Ishikawa (cell line): ENCODE data around the gene BTNL9.

ENCODE experiments used
- CEBPB ChIP-seq: IDR thresholded peaks from 2 replicates; pipeline ENCODE4 v1.6.1; 2012
- CREB1 ChIP-seq: IDR thresholded peaks from 2 replicates; pipeline ENCODE4 v1.6.1; 2012; ENCODE audit warnings: low read depth
- EGR1 ChIP-seq: IDR thresholded peaks from 2 replicates; pipeline ENCODE4 v1.6.1; 2012
- EP300 ChIP-seq: IDR thresholded peaks from 2 replicates; pipeline ENCODE4 v1.6.1; 2012; ENCODE audit warnings: borderline replicate concordance
- FOXM1 ChIP-seq: IDR thresholded peaks from 2 replicates; pipeline ENCODE4 v1.6.1; 2012; ENCODE audit warnings: low read depth, borderline replicate concordance
- MAX ChIP-seq: IDR thresholded peaks from 2 replicates; pipeline ENCODE4 v1.6.1; 2012
- NFIC ChIP-seq: IDR thresholded peaks from 2 replicates; pipeline ENCODE4 v1.6.1; 2012
- RAD21 ChIP-seq: IDR thresholded peaks from 2 replicates; pipeline ENCODE4 v1.6.1; 2012; ENCODE audit warnings: low read depth
- TAF1 ChIP-seq: IDR thresholded peaks from 2 replicates; pipeline ENCODE4 v1.6.1; 2012; ENCODE audit warnings: low read depth, mild to moderate bottlenecking
- TCF12 ChIP-seq: IDR thresholded peaks from 2 replicates; pipeline ENCODE4 v1.6.1; 2012; ENCODE audit warnings: low read depth
- TEAD4 ChIP-seq: IDR thresholded peaks from 2 replicates; pipeline ENCODE4 v1.6.1; 2012
- USF1 ChIP-seq: IDR thresholded peaks from 2 replicates; pipeline ENCODE4 v1.6.1; 2012
- YY1 ChIP-seq: IDR thresholded peaks from 2 replicates; pipeline ENCODE4 v1.6.1; 2012; ENCODE audit warnings: low read depth
- ZBTB7A ChIP-seq: IDR thresholded peaks from 2 replicates; pipeline ENCODE4 v1.6.1; 2012; ENCODE audit warnings: low read depth
- TF ChIP-seq, protein P1 (sequence below): IDR thresholded peaks from 2 replicates; pipeline ENCODE4 v1.6.1; 2012; ENCODE audit warnings: low read depth, mild to moderate bottlenecking

Gene BTNL9

GRCh38 chr5:181042036-181042713 lies 2.1 kb downstream of the BTNL9 start:
- TF ChIP-seq CEBPB (no peak), EGR1 (no peak), EP300 (no peak), TEAD4 (no peak), USF1 (no peak), RAD21 (no peak), TCF12 (no peak), CREB1 (no peak), YY1 (no peak), NFIC (no peak), ZBTB7A (no peak), MAX (no peak), FOXM1 (no peak), TAF1 (no peak)
- TF ChIP-seq, protein P1, sequence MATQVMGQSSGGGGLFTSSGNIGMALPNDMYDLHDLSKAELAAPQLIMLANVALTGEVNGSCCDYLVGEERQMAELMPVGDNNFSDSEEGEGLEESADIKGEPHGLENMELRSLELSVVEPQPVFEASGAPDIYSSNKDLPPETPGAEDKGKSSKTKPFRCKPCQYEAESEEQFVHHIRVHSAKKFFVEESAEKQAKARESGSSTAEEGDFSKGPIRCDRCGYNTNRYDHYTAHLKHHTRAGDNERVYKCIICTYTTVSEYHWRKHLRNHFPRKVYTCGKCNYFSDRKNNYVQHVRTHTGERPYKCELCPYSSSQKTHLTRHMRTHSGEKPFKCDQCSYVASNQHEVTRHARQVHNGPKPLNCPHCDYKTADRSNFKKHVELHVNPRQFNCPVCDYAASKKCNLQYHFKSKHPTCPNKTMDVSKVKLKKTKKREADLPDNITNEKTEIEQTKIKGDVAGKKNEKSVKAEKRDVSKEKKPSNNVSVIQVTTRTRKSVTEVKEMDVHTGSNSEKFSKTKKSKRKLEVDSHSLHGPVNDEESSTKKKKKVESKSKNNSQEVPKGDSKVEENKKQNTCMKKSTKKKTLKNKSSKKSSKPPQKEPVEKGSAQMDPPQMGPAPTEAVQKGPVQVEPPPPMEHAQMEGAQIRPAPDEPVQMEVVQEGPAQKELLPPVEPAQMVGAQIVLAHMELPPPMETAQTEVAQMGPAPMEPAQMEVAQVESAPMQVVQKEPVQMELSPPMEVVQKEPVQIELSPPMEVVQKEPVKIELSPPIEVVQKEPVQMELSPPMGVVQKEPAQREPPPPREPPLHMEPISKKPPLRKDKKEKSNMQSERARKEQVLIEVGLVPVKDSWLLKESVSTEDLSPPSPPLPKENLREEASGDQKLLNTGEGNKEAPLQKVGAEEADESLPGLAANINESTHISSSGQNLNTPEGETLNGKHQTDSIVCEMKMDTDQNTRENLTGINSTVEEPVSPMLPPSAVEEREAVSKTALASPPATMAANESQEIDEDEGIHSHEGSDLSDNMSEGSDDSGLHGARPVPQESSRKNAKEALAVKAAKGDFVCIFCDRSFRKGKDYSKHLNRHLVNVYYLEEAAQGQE = no peak

- no peak for TF ChIP-seq EP300
- no peak for TF ChIP-seq CREB1
- no peak for TF ChIP-seq USF1
- no peak for TF ChIP-seq ZBTB7A
- TF ChIP-seq, protein P1 = no peak
These were observed 2.7 kb downstream of the BTNL9 start for GRCh38 chr5:181042722-181043121.

DNA sequence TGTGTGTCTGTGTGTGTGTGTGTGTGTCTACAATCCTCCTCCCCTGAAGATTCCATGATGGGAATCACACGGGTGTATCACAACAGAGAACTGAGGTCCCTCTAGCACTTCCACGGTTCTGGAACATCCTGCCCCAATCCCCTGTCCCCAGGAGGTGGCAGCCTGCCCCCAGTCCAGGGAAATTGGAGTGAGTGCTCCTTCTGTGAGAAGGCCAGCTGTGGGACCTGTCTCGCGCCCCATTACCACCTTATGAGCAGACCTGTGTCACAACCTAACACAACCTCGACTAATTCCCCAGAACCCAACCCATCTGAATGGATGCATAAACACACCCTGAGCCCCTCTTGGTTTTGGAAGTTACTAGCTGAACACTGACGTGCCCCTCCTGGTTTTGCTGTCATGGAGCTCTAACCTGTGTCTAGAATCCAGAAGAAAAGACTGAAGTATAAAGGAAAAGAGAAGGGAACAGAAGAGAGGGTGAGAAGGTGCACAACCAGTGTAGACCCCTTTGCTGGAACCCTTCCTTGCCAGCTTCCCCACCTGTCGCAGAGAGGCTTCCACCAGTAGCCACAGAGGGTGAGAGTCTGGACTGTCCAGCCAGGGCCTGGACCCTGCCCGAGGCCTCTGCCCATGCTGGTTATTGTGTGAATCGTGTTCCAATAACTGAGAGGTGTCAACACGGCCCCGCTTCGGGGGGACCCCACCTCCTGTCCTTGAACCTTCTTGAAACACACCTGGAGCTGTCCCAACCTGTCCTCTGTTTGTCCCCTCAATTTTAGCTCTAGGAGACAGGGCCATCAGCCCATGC lies 3.4 kb downstream of the BTNL9 start:
- no peak for TF ChIP-seq YY1
- peak; percentile 55; the same call in 1 of the 2 replicates for TF ChIP-seq RAD21

- TF ChIP-seq FOXM1 (no peak), NFIC (no peak), CREB1 (no peak), TAF1 (no peak), EGR1 (no peak), TEAD4 (no peak), RAD21 (no peak), YY1 (no peak), TCF12 (no peak), ZBTB7A (no peak), EP300 (no peak), MAX (no peak), USF1 (no peak), CEBPB (no peak)
- TF ChIP-seq, protein P1 = no peak
These were observed 4.1 kb downstream of the BTNL9 start for GRCh38 chr5:181044093-181044599.
